Measurements from ENCODE around the gene P2RY12. TPM values are rescaled to one million over a fixed set of nuclear protein-coding genes. Genes with fewer than 3 reads are reported as not detected.

P2RY12 gene
- total and polyA plus RNA-seq, 2 donors (not counting 1 experiment from before 2014, with no cell fraction given): 0.42 to 0.79 TPM

- Histone ChIP-seq H3K4me2 (replicated peaks; ENCODE audit: low read depth, low read length, poor library complexity, severe bottlenecking) (no peak overlapping the region), H3K79me2 (ENCODE audit: control insufficient read depth, insufficient read depth, low read length) (no peaks in the 10 kb centered on the region), H3K27me3 (replicated peaks in 1 of 4; ENCODE audit: control extremely low read depth in 1 of 4, control insufficient read depth in 3 of 4, insufficient read depth in 4 of 4, low read length in 3 of 4) (no peaks in the 10 kb centered on the region), H3K4me1 (ENCODE audit: control insufficient read depth in 2 of 2, insufficient read depth in 2 of 2, low read length in 2 of 2) (no peaks in the 10 kb centered on the region), H4K20me1 (ENCODE audit: control insufficient read depth, insufficient read depth, low read length, poor library complexity, severe bottlenecking) (no peaks in the 10 kb centered on the region), H3K9ac (ENCODE audit: low read length) (no peak overlapping the region), H2AFZ (ENCODE audit: insufficient read depth, low read depth, low read length, poor library complexity, severe bottlenecking) (no peak overlapping the region), H3K36me3 (replicated peaks in 1 of 2; ENCODE audit: control extremely low read depth in 1 of 2, control insufficient read depth in 1 of 2, extremely low read depth in 1 of 2, insufficient read depth in 2 of 2, low read length in 1 of 2) (no peaks in the 10 kb centered on the region), H3K4me3 (ENCODE audit: control extremely low read depth in 1 of 5, extremely low read depth in 1 of 5, insufficient read depth in 1 of 5, low read depth in 2 of 5, low read length in 4 of 5) (no peak overlapping the region), H3K27ac (ENCODE audit: low read length in 2 of 2) (no peak overlapping the region), H3K9me3 (ENCODE audit: control extremely low read depth in 1 of 3, control insufficient read depth in 2 of 3, insufficient read depth in 1 of 3, low read length in 2 of 3) (no peaks in the 10 kb centered on the region)
- DNase-seq (no peak), ATAC-seq (ENCODE audit: low read depth) (no peak)
- Mint-ChIP-seq H3K27me3 (no peaks in the 10 kb centered on the region), H3K9me3 (ENCODE audit: insufficient read depth) (no peaks in the 10 kb centered on the region), H3K27ac (no peak overlapping the region), H3K4me3 (no peak overlapping the region), H3K4me1 (no peaks in the 10 kb centered on the region)
- intact Hi-C loops (cut with micrococcal nuclease): no loop called here
- 94% methylated on average over 2 of the region's 5 CpGs for WGBS (ENCODE audit: insufficient coverage)
- CTCF ChIA-PET: no interaction called here
- no peak for TF ChIP-seq EZH2 (IDR thresholded peaks at IDR 0.05; ENCODE audit: borderline replicate concordance, insufficient read depth, low read depth, low read length, poor library complexity, severe bottlenecking)
- no peak for TF ChIP-seq CTCF (IDR thresholded peaks at IDR 0.05)
- POLR2A ChIA-PET: no interaction called here
These were observed 70.0 kb downstream of the P2RY12 start for GRCh38 chr3:151314593-151314992.

GRCh38 chr3:151314137-151314536 lies 70.4 kb downstream of the P2RY12 start:
- no peaks in the 10 kb centered on the region for H3K4me1 Mint-ChIP-seq
- H3K9ac ChIP-seq (ENCODE audit: low read length): no peak overlapping the region
- POLR2A ChIA-PET: no interaction called here

More at GRCh38 chr3:151314137-151314536, 70.4 kb downstream of the P2RY12 start:
- no peaks in the 10 kb centered on the region for H3K9me3 Mint-ChIP-seq (ENCODE audit: insufficient read depth)
- H4K20me1 ChIP-seq (ENCODE audit: control insufficient read depth, insufficient read depth, low read length, poor library complexity, severe bottlenecking): no peaks in the 10 kb centered on the region
- no peak overlapping the region for H3K27ac ChIP-seq (ENCODE audit: low read length in 2 of 2)
- CTCF ChIA-PET: no interaction called here
- H3K27me3 ChIP-seq (replicated peaks in 1 of 4; ENCODE audit: control extremely low read depth in 1 of 4, control insufficient read depth in 3 of 4, insufficient read depth in 4 of 4, low read length in 3 of 4): no peaks in the 10 kb centered on the region
- 100% methylated on average over 1 of the region's 2 CpGs for WGBS (ENCODE audit: insufficient coverage)
- no peak overlapping the region for H2AFZ ChIP-seq (ENCODE audit: insufficient read depth, low read depth, low read length, poor library complexity, severe bottlenecking)
- H3K36me3 ChIP-seq (replicated peaks in 1 of 2; ENCODE audit: control extremely low read depth in 1 of 2, control insufficient read depth in 1 of 2, extremely low read depth in 1 of 2, insufficient read depth in 2 of 2, low read length in 1 of 2): no peaks in the 10 kb centered on the region
- DNase-seq (no peak), ATAC-seq (ENCODE audit: low read depth) (no peak)
- H3K4me2 ChIP-seq (replicated peaks; ENCODE audit: low read depth, low read length, poor library complexity, severe bottlenecking): no peak overlapping the region
- H3K9me3 ChIP-seq (ENCODE audit: control extremely low read depth in 1 of 3, control insufficient read depth in 2 of 3, insufficient read depth in 1 of 3, low read length in 2 of 3): no peaks in the 10 kb centered on the region
- TF ChIP-seq CTCF (IDR thresholded peaks at IDR 0.05) (no peak), EZH2 (IDR thresholded peaks at IDR 0.05; ENCODE audit: borderline replicate concordance, insufficient read depth, low read depth, low read length, poor library complexity, severe bottlenecking) (no peak)
- H3K27me3 Mint-ChIP-seq: no peaks in the 10 kb centered on the region
- H3K4me3 Mint-ChIP-seq: no peak overlapping the region
- H3K79me2 ChIP-seq (ENCODE audit: control insufficient read depth, insufficient read depth, low read length): no peaks in the 10 kb centered on the region
- no peaks in the 10 kb centered on the region for H3K4me1 ChIP-seq (ENCODE audit: control insufficient read depth in 2 of 2, insufficient read depth in 2 of 2, low read length in 2 of 2)
- no peak overlapping the region for H3K27ac Mint-ChIP-seq
- H3K4me3 ChIP-seq (ENCODE audit: control extremely low read depth in 1 of 5, extremely low read depth in 1 of 5, insufficient read depth in 1 of 5, low read depth in 2 of 5, low read length in 4 of 5): no peak overlapping the region
- intact Hi-C loops (cut with micrococcal nuclease): no loop called here
